Spinal cord (tissue), 4 donors: ENCODE results near the gene ZFY. TPM values are rescaled to one million over a fixed set of nuclear protein-coding genes. Genes with fewer than 3 reads are reported as not detected.

Source experiments
- polyA plus RNA-seq, 2 donors: library from polyadenylated mRNA; unstranded; fragments of 120-200 nt; gene quantifications; one replicate each; pipeline ENCODE4 v1.2.1, GENCODE V29; 2013; ENCODE audit not compliant: insufficient read length in 2 of 2
- small RNA-seq: library from RNA; depleted of rRNA; stranded (forward); fragments of <200 nt; gene quantifications from one replicate; pipeline ENCODE3, GENCODE V24; 2014; ENCODE audit warnings: low replicate concordance
- total RNA-seq, 2 donors: library from RNA; depleted of rRNA in 1 of 2; stranded (reverse); fragments of 120-200 nt in 1 of 2; fragments of >200 nt in 1 of 2; gene quantifications; one replicate each; pipeline versions ENCODE4 v1.2.3 to v1.2.4, GENCODE V29; 2013 to 2014

Gene ZFY
- total and polyA plus RNA-seq, 4 donors: 10.0 to 10.9 TPM; not detected in 2

Small RNA genes lying within 50 kb of the gene (small RNA-seq; reads per million reads assigned to genes)
- not detected for gene EEF1A1P41

Other genes with a start within 250 kb of the ZFY start
- gene SRY, start 147.7 kb upstream of the ZFY start, total RNA-seq: not detected
- 1 to 10 TPM; 1.8 TPM for gene SRY, start 147.7 kb upstream of the ZFY start, polyA plus RNA-seq
- gene RPS4Y1, start 93.8 kb upstream of the ZFY start, total RNA-seq: not detected
- 100 to 1,000 TPM; 293 to 323 TPM for gene RPS4Y1, start 93.8 kb upstream of the ZFY start, polyA plus RNA-seq